ENCODE measurements around the gene DBF4B.
"Not testable (repeated sequence)": the region's sequence is repeated elsewhere in the genome, so short reads cannot be mapped to it uniquely, and the experiment has no call there.

DNA sequence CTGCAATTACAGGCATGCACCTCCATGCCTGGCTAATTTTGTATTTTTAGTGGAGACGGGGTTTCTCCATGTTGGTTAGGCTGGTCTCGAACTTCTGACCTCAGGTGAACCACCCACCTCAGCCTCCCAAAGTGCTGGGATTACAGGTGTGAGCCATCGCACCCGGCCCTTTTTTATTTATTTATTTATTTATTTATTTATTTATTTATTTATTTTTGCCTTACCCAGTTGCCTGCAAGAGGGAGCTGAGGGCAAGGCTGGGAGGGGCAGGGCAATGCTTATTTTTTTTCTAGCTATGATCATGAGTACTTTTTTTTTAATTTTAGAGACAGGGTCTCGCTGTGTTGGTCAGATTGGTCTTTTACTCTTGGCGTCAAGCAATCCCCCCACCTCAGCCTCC is 17.7 kb downstream of the DBF4B start:
- not testable (repeated sequence) for TF ChIP-seq POLR2AphosphoS5 (IDR thresholded peaks at IDR 0.05; ENCODE audit: borderline replicate concordance, low read depth, low read length); EZH2 (IDR thresholded peaks at IDR 0.05); FOXP2 (optimal IDR thresholded peaks at IDR 0.05; ENCODE audit: control extremely low read depth, extremely low read length, insufficient read depth)
